ENCODE measurements around the gene PDGFD. TPM values are rescaled to one million over a fixed set of nuclear protein-coding genes. Genes with fewer than 3 reads are reported as not detected.

The PDGFD gene
- total RNA-seq, 1 experiment from 2014 or later, result 1.7 TPM

DNA sequence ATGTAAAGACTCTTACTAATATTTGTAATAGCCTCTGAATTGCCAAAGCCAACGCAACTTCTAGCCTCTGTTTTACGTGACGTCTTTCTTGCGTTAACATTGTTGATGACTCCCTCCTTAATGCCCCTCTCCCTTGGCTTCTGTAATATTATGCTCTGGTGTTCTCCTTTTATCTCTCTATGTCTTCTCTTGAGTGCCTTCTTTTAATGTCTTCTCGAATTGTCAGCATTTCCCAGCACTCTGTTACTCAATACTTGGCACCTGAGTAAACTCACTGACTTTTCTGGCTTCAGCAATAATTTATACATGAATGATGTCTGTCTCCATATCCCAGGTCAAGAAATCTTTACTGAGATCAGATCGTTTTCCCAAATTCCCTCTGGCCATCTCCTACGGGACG, 196.0 kb downstream of the PDGFD start:
- Histone ChIP-seq H3K23ac (ENCODE audit: insufficient read length, low read depth, low read length) (no peak overlapping the region), H3K4ac (ENCODE audit: low read depth, low read length) (no peak overlapping the region), H3K14ac (ENCODE audit: insufficient read depth, low read length) (no peak overlapping the region), H2BK120ac (ENCODE audit: low read depth, low read length, poor library complexity, severe bottlenecking) (no peak overlapping the region), H3K23me2 (ENCODE audit: insufficient read length, low read depth, low read length, poor library complexity, severe bottlenecking) (no peaks in the 10 kb centered on the region), H2AFZ (ENCODE audit: low read length) (no peak overlapping the region), H3K4me2 (ENCODE audit: insufficient read depth, insufficient read length, low read length) (no peak overlapping the region), H3K27me3 (ENCODE audit: insufficient read depth, low read length) (no peaks in the 10 kb centered on the region), H2BK12ac (ENCODE audit: insufficient read length, low read depth, low read length) (no peak overlapping the region), H3K9me3 (ENCODE audit: control insufficient read depth, low read depth, low read length) (no peaks in the 10 kb centered on the region), H3K79me1 (ENCODE audit: insufficient read depth, low read depth, low read length, poor library complexity, severe bottlenecking) (no peaks in the 10 kb centered on the region), H3T11ph (ENCODE audit: low read length) (no peak overlapping the region), H2BK5ac (ENCODE audit: insufficient read length, low read length) (no peak overlapping the region), H4K20me1 (ENCODE audit: control insufficient read depth, insufficient read depth, insufficient read length) (no peaks in the 10 kb centered on the region), H4K5ac (ENCODE audit: insufficient read length, low read depth, low read length) (no peak overlapping the region), H3K79me2 (ENCODE audit: insufficient read depth, low read length) (no peaks in the 10 kb centered on the region), H2AK5ac (ENCODE audit: insufficient read length, low read length) (no peak overlapping the region), H2BK20ac (ENCODE audit: low read depth, low read length, poor library complexity, severe bottlenecking) (no peak overlapping the region), H3K18ac (ENCODE audit: insufficient read length, low read depth, low read length) (no peak overlapping the region), H2BK15ac (ENCODE audit: low read depth, low read length) (no peak overlapping the region), H4K91ac (ENCODE audit: insufficient read length, low read depth, low read length) (no peak overlapping the region), H3K4me1 (ENCODE audit: insufficient read depth, low read length) (no peaks in the 10 kb centered on the region; the same call in none of the 2 replicates), H3K9ac (ENCODE audit: extremely low read depth, insufficient read length, low read length) (no peak overlapping the region), H3K56ac (ENCODE audit: insufficient read length, low read depth, low read length) (no peak overlapping the region), H4K8ac (replicated peaks; ENCODE audit: insufficient read length, low read depth, low read length) (no peak overlapping the region), H3K27ac (ENCODE audit: insufficient read length, low read depth, low read length) (no peak overlapping the region)
- TF ChIP-seq, protein P1, sequence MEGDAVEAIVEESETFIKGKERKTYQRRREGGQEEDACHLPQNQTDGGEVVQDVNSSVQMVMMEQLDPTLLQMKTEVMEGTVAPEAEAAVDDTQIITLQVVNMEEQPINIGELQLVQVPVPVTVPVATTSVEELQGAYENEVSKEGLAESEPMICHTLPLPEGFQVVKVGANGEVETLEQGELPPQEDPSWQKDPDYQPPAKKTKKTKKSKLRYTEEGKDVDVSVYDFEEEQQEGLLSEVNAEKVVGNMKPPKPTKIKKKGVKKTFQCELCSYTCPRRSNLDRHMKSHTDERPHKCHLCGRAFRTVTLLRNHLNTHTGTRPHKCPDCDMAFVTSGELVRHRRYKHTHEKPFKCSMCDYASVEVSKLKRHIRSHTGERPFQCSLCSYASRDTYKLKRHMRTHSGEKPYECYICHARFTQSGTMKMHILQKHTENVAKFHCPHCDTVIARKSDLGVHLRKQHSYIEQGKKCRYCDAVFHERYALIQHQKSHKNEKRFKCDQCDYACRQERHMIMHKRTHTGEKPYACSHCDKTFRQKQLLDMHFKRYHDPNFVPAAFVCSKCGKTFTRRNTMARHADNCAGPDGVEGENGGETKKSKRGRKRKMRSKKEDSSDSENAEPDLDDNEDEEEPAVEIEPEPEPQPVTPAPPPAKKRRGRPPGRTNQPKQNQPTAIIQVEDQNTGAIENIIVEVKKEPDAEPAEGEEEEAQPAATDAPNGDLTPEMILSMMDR (conservative IDR thresholded peaks at IDR 0.05), result no peak
- Mint-ChIP-seq H3K36me3 (ENCODE audit: insufficient read depth in 1 of 3, low read depth in 3 of 3) (no peaks in the 10 kb centered on the region), H3K27ac (no peak overlapping the region), H3K4me1 (0 out of 4 replicates have a peak, but pooled peaks cover 0 to 3% of the 10 kb centered on the region in 2 experiments), H3K9me3 (no peaks in the 10 kb centered on the region), H3K4me3 (no peak overlapping the region), H3K27me3 (ENCODE audit: low read depth) (no peaks in the 10 kb centered on the region)
- DNase-seq, result no peak
- WGBS (ENCODE audit: extremely low coverage, insufficient read length, low lambda C conversion rate), result no CpG with 5 or more reads among the region's 8 CpGs
